Colonic mucosa (tissue), 4 donors: ENCODE measurements around the gene UNK. TPM values are rescaled to one million over a fixed set of nuclear protein-coding genes. Genes with fewer than 3 reads are reported as not detected.
"Not testable (repeated sequence)": the region's sequence is repeated elsewhere in the genome, so short reads cannot be mapped to it uniquely, and the experiment has no call there.

Experiments used
- DNase-seq: peaks from one replicate; pipeline ENCODE4 v3.0.0-alpha.2; 2020
- H3K27ac ChIP-seq: fragments of 200-600 bp; one replicate; pipeline ENCODE4 v1.8.0; 2021
- H3K27me3 ChIP-seq: fragments of 200-600 bp; one replicate; pipeline ENCODE4 v1.8.0; 2021
- H3K36me3 ChIP-seq: fragments of 200-600 bp; one replicate; pipeline ENCODE4 v1.8.0; 2021
- H3K4me1 ChIP-seq: fragments of 200-600 bp; one replicate; pipeline ENCODE4 v1.8.0; 2021; ENCODE audit warnings: mild to moderate bottlenecking
- H3K4me3 ChIP-seq: fragments of 200-600 bp; one replicate; pipeline ENCODE4 v1.8.0; 2021
- H3K9ac ChIP-seq, 2 donors: one replicate each; pipeline ENCODE4 v1.7.0; 2013; ENCODE audit warnings: control low read depth in 2 of 2, low read depth in 2 of 2, low read length in 2 of 2
- H3K9me3 ChIP-seq: fragments of 200-600 bp; one replicate; pipeline ENCODE4 v1.8.0; 2021
- CTCF ChIP-seq: fragments of 200-600 bp; IDR thresholded peaks from one replicate; pipeline ENCODE4 v1.8.0; 2022; ENCODE audit warnings: antibody characterized with exemption, mild to moderate bottlenecking
- intact Hi-C: fragments of 100-400 bp; cut with DNase I; formaldehyde crosslinking; loops from one replicate; pipeline ENCODE4 v1.14.1; 2022
- total RNA-seq, 2 donors: library from RNA; stranded (reverse); fragmentation: NEBNext Ultra II Directional in 1 of 2; extraction: Animal tissue kit (Norgen Biotek cat#: 25700) in 1 of 2; gene quantifications; one replicate each; pipeline ENCODE4 v1.2.1, GENCODE V29; 2021
- donor health status: healthy.
- donor health status: DM: no; HTN: no; CAD: no.
- donor health status: DM: no; HTN: no; CAD: no.

The UNK gene
- total RNA-seq, 2 donors from 2014 or later: 18.4 to 26.0 TPM

DNA sequence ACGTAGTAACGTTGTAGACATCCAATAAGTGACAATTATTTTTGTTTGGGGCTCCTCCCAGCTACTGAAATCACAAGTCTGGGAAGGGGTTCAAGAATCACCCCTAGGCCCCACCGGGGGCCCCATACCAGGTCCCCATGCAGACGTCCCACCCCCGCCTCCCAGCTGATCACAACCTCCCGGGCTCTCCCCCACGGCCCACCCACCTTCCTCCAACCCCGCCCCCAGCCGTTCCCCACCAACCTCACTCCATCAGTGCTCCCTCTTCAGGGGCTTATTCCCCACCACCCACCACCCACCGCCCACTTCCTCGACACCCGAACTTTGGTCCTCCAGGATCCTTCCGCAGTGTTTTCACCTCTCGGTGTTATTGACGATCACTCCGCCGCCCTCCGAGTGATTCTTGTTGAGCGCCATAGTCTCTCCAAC lies 70.3 kb downstream of the UNK start:
- peaks cover 16% of the 10 kb centered on the region for H3K4me1 ChIP-seq
- DNase-seq: no peak
- intact Hi-C loops: no loop called here

GRCh38 chr17:75855310-75856061 lies 70.9 kb downstream of the UNK start, which contains the start of gene WBP2:
WBP2 (minus strand) TSS chr17:75855335; CDS start chr17:75855297, 38 bp downstream.
- Histone ChIP-seq H3K36me3 (peaks cover 10% of the 10 kb centered on the region), H3K27ac (peak within 1 kb of the TSS; percentile 90), H3K4me3 (peak within 1 kb of the TSS; percentile 66), H3K27me3 (no peaks in the 10 kb centered on the region), H3K9me3 (no peaks in the 10 kb centered on the region), H3K9ac (peak within 1 kb of the TSS; percentile 97 to 98), H3K4me1 (peaks cover 16% of the 10 kb centered on the region)
- TF ChIP-seq CTCF: no peak
- DNase-seq: peak; percentile 98
- intact Hi-C loops: no loop called here

More for the DNA sequence above, 70.3 kb downstream of the UNK start:
- H3K27me3 ChIP-seq: no peaks in the 10 kb centered on the region
- H3K4me3 ChIP-seq: peak overlapping the region; percentile 52
- peak overlapping the region; percentile 84 for H3K27ac ChIP-seq
- peaks cover 12% of the 10 kb centered on the region for H3K36me3 ChIP-seq
- no peaks in the 10 kb centered on the region for H3K9me3 ChIP-seq
- TF ChIP-seq CTCF: no peak
- peak overlapping the region; percentile 50 to 97 for H3K9ac ChIP-seq

DNA sequence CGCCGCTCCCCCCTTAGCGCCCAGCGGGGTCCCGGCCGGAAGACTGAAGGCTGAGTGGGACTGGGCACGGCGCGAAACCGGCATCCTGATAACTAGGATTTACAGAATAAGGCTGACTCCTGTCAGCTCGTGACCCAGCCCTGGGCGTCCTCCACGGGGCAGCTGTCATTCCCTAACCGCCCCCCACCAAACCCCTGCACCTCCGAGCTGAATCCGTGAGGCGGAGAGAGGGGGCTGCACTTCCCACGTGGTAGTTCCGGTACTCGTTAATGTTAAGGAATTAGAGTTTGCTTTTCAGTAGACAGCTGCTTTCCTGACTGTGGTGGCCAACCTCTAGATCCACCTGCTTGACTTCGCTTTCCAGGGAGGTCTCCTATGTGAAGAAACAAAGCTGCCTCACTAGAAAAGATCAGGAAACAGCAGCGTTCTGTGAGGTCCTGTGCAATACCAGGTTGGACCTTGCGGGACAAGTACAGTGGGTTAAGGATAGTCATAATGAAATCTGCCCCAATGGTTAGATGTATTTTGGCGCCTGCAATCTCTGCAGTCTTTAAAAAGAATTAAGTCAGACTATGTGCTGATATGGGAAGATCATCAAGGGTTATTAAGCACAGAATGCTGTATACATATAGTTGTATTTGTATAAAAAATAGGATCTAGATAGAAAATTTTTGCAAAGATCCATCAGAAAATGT lies 71.6 kb downstream of the UNK start:
- no peak for DNase-seq
- no peaks in the 10 kb centered on the region for H3K27me3 ChIP-seq

GRCh38 chr17:75859358-75859757 lies 74.8 kb downstream of the UNK start:
- H3K4me3 ChIP-seq, H3K9ac ChIP-seq, H3K27me3 ChIP-seq, DNase-seq, H3K4me1 ChIP-seq, H3K27ac ChIP-seq, H3K9me3 ChIP-seq, H3K36me3 ChIP-seq, intact Hi-C loops: not testable (repeated sequence)

More for the DNA sequence above, 71.6 kb downstream of the UNK start:
- Histone ChIP-seq H3K9me3 (no peaks in the 10 kb centered on the region), H3K36me3 (peaks cover 3% of the 10 kb centered on the region), H3K4me1 (peaks cover 16% of the 10 kb centered on the region), H3K9ac (peak overlapping the region; percentile 97 to 98), H3K4me3 (peak overlapping the region; percentile 66), H3K27ac (peak overlapping the region; percentile 90)
- intact Hi-C loops: no loop called here
- no peak for TF ChIP-seq CTCF

DNA sequence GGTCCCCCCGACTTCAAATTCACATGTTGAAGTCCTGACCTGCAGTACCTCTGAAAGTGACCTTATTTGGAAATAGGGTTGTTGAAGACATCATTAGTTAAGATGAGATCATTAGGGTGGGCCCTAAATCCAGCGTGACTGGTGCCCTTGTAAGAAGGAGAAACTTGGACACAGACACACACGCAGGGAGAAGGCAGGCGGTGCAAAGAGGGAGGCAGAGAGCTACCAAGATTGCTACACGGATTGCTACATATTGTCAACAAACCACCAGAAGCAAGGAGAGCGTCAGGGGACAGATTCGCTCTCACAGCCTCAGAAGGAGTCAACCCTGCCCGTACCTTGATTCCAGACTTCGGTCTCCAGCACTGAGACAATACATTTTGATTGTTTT lies 77.3 kb downstream of the UNK start:
- no peak overlapping the region for H3K4me3 ChIP-seq
- H3K27ac ChIP-seq: no peak overlapping the region
- no peak for DNase-seq
- H3K4me1 ChIP-seq: no peaks in the 10 kb centered on the region
- H3K9ac ChIP-seq: no peak overlapping the region
- H3K36me3 ChIP-seq: no peaks in the 10 kb centered on the region
- H3K9me3 ChIP-seq: no peaks in the 10 kb centered on the region
- intact Hi-C loops: no loop called here
- no peak for TF ChIP-seq CTCF
- no peaks in the 10 kb centered on the region for H3K27me3 ChIP-seq
